Measurements from ENCODE around the gene TLR10. TPM values are rescaled to one million over a fixed set of nuclear protein-coding genes. Genes with fewer than 3 reads are reported as not detected.

Gene TLR10
- total RNA-seq, 1 experiment from 2014 or later, result not detected

- TF ChIP-seq CTCF (conservative IDR thresholded peaks at IDR 0.05; ENCODE audit: low read depth, low read length) (no peak), EZH2 (IDR thresholded peaks at IDR 0.05; ENCODE audit: low read length, unreplicated experiment) (no peak), EZH2phosphoT487 (IDR thresholded peaks at IDR 0.05; ENCODE audit: borderline replicate concordance, low read length) (no peak)
- no peaks in the 10 kb centered on the region for H3K9me2 ChIP-seq (replicated peaks; ENCODE audit: low read length)
- no peaks in the 10 kb centered on the region for H3K27me3 ChIP-seq (ENCODE audit: low read length)
- H3K79me2 ChIP-seq (ENCODE audit: low read length), result no peaks in the 10 kb centered on the region
- intact Hi-C loops (cut with micrococcal nuclease), result no loop called here
- no peaks in the 10 kb centered on the region for H4K20me1 ChIP-seq (ENCODE audit: low read length)
- no peak overlapping the region for H3K9ac ChIP-seq (ENCODE audit: low read length)
- H3K9me3 ChIP-seq (ENCODE audit: low read length), result no peaks in the 10 kb centered on the region
- DNase-seq, result peak; percentile 34
- ChIA-PET CTCF (no interaction called here), POLR2A (ENCODE audit: unreplicated experiment) (no interaction called here)
- H3K27ac ChIP-seq (ENCODE audit: low read length), result no peak overlapping the region
- ATAC-seq, result peak; percentile 29
- BruUV-seq (replicated peaks), result no TSS peak
- H2AFZ ChIP-seq (ENCODE audit: low read length), result no peak overlapping the region
- H3F3A ChIP-seq (ENCODE audit: low read length, unreplicated experiment), result no peaks in the 10 kb centered on the region
- no peak overlapping the region for H3K4me3 ChIP-seq (ENCODE audit: low read length)
- no peaks in the 10 kb centered on the region for H3K36me3 ChIP-seq (ENCODE audit: low read depth, low read length)
- no peak overlapping the region for H3K4me2 ChIP-seq (ENCODE audit: low read length)
- H3K4me1 ChIP-seq (ENCODE audit: insufficient read depth, low read length), result no peaks in the 10 kb centered on the region
Measured at GRCh38 chr4:38765382-38765781, 17.4 kb downstream of the TLR10 start.

- H3K4me1 ChIP-seq (ENCODE audit: insufficient read depth, low read length), result no peaks in the 10 kb centered on the region
- H3F3A ChIP-seq (ENCODE audit: low read length, unreplicated experiment), result no peaks in the 10 kb centered on the region
- H3K36me3 ChIP-seq (ENCODE audit: low read depth, low read length), result no peaks in the 10 kb centered on the region
- ATAC-seq, result no peak
- no TSS peak for BruUV-seq (replicated peaks)
- H3K79me2 ChIP-seq (ENCODE audit: low read length), result no peaks in the 10 kb centered on the region
- ChIA-PET POLR2A (ENCODE audit: unreplicated experiment) (no interaction called here), CTCF (no interaction called here)
- no peak overlapping the region for H3K4me3 ChIP-seq (ENCODE audit: low read length)
- H3K9me3 ChIP-seq (ENCODE audit: low read length), result no peaks in the 10 kb centered on the region
- TF ChIP-seq CTCF (conservative IDR thresholded peaks at IDR 0.05; ENCODE audit: low read depth, low read length), result no peak
- TF ChIP-seq EZH2 (IDR thresholded peaks at IDR 0.05; ENCODE audit: low read length, unreplicated experiment), result no peak
- intact Hi-C loops (cut with micrococcal nuclease), result no loop called here
- no peak overlapping the region for H2AFZ ChIP-seq (ENCODE audit: low read length)
- H3K9me2 ChIP-seq (replicated peaks; ENCODE audit: low read length), result no peaks in the 10 kb centered on the region
- H3K9ac ChIP-seq (ENCODE audit: low read length), result no peak overlapping the region
- no peaks in the 10 kb centered on the region for H3K27me3 ChIP-seq (ENCODE audit: low read length)
- no peak for DNase-seq
- H4K20me1 ChIP-seq (ENCODE audit: low read length), result no peaks in the 10 kb centered on the region
- H3K27ac ChIP-seq (ENCODE audit: low read length), result no peak overlapping the region
- no peak overlapping the region for H3K4me2 ChIP-seq (ENCODE audit: low read length)
Measured at GRCh38 chr4:38764277-38764676, 18.5 kb downstream of the TLR10 start.

GRCh38 chr4:38762560-38762959 lies 20.2 kb downstream of the TLR10 start:
- intact Hi-C loops (cut with micrococcal nuclease), result no loop called here
- Histone ChIP-seq H4K20me1 (ENCODE audit: low read length) (no peaks in the 10 kb centered on the region), H3K27me3 (ENCODE audit: low read length) (no peaks in the 10 kb centered on the region), H3K9me3 (ENCODE audit: low read length) (no peaks in the 10 kb centered on the region), H3K4me3 (ENCODE audit: low read length) (no peak overlapping the region), H2AFZ (ENCODE audit: low read length) (no peak overlapping the region), H3K79me2 (ENCODE audit: low read length) (no peaks in the 10 kb centered on the region), H3K4me2 (ENCODE audit: low read length) (no peak overlapping the region), H3K4me1 (ENCODE audit: insufficient read depth, low read length) (no peaks in the 10 kb centered on the region), H3K9me2 (replicated peaks; ENCODE audit: low read length) (no peaks in the 10 kb centered on the region), H3K27ac (ENCODE audit: low read length) (no peak overlapping the region), H3F3A (ENCODE audit: low read length, unreplicated experiment) (no peaks in the 10 kb centered on the region), H3K36me3 (ENCODE audit: low read depth, low read length) (no peaks in the 10 kb centered on the region), H3K9ac (ENCODE audit: low read length) (no peak overlapping the region)
- TF ChIP-seq CTCF (conservative IDR thresholded peaks at IDR 0.05; ENCODE audit: low read depth, low read length) (no peak), EZH2 (IDR thresholded peaks at IDR 0.05; ENCODE audit: low read length, unreplicated experiment) (no peak), EZH2phosphoT487 (IDR thresholded peaks at IDR 0.05; ENCODE audit: borderline replicate concordance, low read length) (no peak)
- POLR2A ChIA-PET (ENCODE audit: unreplicated experiment), result no interaction called here
- no TSS peak for BruUV-seq (replicated peaks)
- ATAC-seq, result no peak
- CTCF ChIA-PET, result no interaction called here
- DNase-seq, result no peak

Data from PC-3 (cell line).